ENCODE results near the gene ELL. TPM values are rescaled to one million over a fixed set of nuclear protein-coding genes. Genes with fewer than 3 reads are reported as not detected.
A peak's percentile ranks its signal among the peaks of the same experiment; 100 is the strongest.

The ELL gene
- total and polyA plus RNA-seq, 9 of the 15 experiments (the other 6 are each of a cell fraction or from before 2014, with no cell fraction given): 0.24 to 22.5 (median 4.1) TPM

- TF ChIP-seq MBD1 (CRISPR knock-in tag; IDR thresholded peaks at IDR 0.05) (no peak), ZNF316 (IDR thresholded peaks at IDR 0.05) (no peak), TARDBP (IDR thresholded peaks at IDR 0.05) (no peak), SMAD1 (IDR thresholded peaks at IDR 0.05; ENCODE audit: low read depth, low read length, partially characterized antibody) (no peak), NCOA6 (IDR thresholded peaks at IDR 0.05) (no peak)
Measured at GRCh38 chr19:18503337-18503970, 18.4 kb downstream of the ELL start (continued).

- no peak for FAIRE-seq
- no peak overlapping the region for H3K27ac ChIP-seq (ENCODE audit: extremely low read depth, low read depth, low read length)
- intact Hi-C loops (cut with micrococcal nuclease): no loop called here
- no peak overlapping the region for H2AFZ ChIP-seq (ENCODE audit: low read depth, low read length)
- TF ChIP-seq SAFB (IDR thresholded peaks at IDR 0.05; ENCODE audit: borderline replicate concordance, low read depth, low read length) (no peak), POLR3G (IDR thresholded peaks at IDR 0.05; ENCODE audit: extremely low read depth, insufficient read length, insufficient replicate concordance) (no peak), ZNF253 (CRISPR knock-in tag; conservative IDR thresholded peaks at IDR 0.05) (no peak)
- CTCF ChIA-PET (ENCODE audit: low intra/inter-chr PET ratio): no interaction called here
- H3K79me2 ChIP-seq (ENCODE audit: control insufficient read depth, insufficient read depth, low read length): peaks cover 96% of the 10 kb centered on the region
- H3K4me3 ChIP-seq: no peak overlapping the region
- no peaks in the 10 kb centered on the region for H3K27me3 ChIP-seq (ENCODE audit: control insufficient read depth in 2 of 2, insufficient read depth in 2 of 2, low read length in 2 of 2)
- in situ Hi-C loops (cut with MboI): no loop called here
- no peak for ATAC-seq
- 0 out of 4 replicates have a peak overlapping the region, but pooled peaks of 1 of the 2 experiments have one; percentile 24 for H3K9ac ChIP-seq (ENCODE audit: insufficient read depth in 1 of 2, low read depth in 2 of 2, low read length in 2 of 2)
- 81% methylated on average over 16 of the region's 17 CpGs for WGBS (ENCODE audit: insufficient coverage, low coverage, missing lambda C conversion rate)
- no peaks in the 10 kb centered on the region for H3K9me3 ChIP-seq (replicated peaks; ENCODE audit: control insufficient read depth, insufficient read depth, low read depth, low read length)
- peaks cover 23% of the 10 kb centered on the region for H3K9me1 ChIP-seq (ENCODE audit: control insufficient read depth, insufficient read depth, low read length)
- peaks cover 17 to 63% of the 10 kb centered on the region in 2 experiments for H3K4me1 ChIP-seq (replicated peaks in 1 of 2; ENCODE audit: control insufficient read depth in 2 of 2, insufficient read depth in 2 of 2, low read length in 2 of 2)
- no peak for DNase-seq (ENCODE audit: extremely low read depth in 1 of 4, low spot score in 3 of 4)
- H4K20me1 ChIP-seq (replicated peaks; ENCODE audit: control insufficient read depth, insufficient read depth, low read length): peaks cover 91% of the 10 kb centered on the region
- peaks cover 13% of the 10 kb centered on the region; the same call in 2 of the 3 replicates for H3K36me3 ChIP-seq (ENCODE audit: control insufficient read depth, insufficient read depth, low read length)
- no peak overlapping the region for H3K4me2 ChIP-seq (ENCODE audit: insufficient read depth, low read length)
- POLR2A ChIA-PET: interaction anchor here (0.7 to 3.1 kb wide), 4 partner anchors 10 to 223 kb away, joined by 3 to 13 read pairs (median 6); no protein-coding TSS in a partner anchor
- BruUV-seq (replicated peaks): no TSS peak
Measured at GRCh38 chr19:18502638-18503294, 19.1 kb downstream of the ELL start.
